ENCODE results near the gene EFCC1. TPM values are rescaled to one million over a fixed set of nuclear protein-coding genes. Genes with fewer than 3 reads are reported as not detected.

The EFCC1 gene
- total RNA-seq, 2 experiments from 2014 or later, result 0.12 to 0.24 TPM

- no peak overlapping the region for H3K4me3 Mint-ChIP-seq
- no peaks in the 10 kb centered on the region for H3K36me3 Mint-ChIP-seq
- peaks cover 21% of the 10 kb centered on the region for H3K4me1 Mint-ChIP-seq (ENCODE audit: low read depth)
- H3K27me3 Mint-ChIP-seq, result peaks cover 11% of the 10 kb centered on the region
- CTCF ChIA-PET, result interaction anchor here (3.6 to 4.6 kb wide), 2 partner anchors 20 to 26 kb away, joined by 24 read pairs; no protein-coding TSS in a partner anchor
- no peak for DNase-seq
- no peak overlapping the region for H3K27ac Mint-ChIP-seq
- intact Hi-C loops (cut with micrococcal nuclease), result no loop called here
- H3K9me3 Mint-ChIP-seq, result no peaks in the 10 kb centered on the region
- POLR2A ChIA-PET, result interaction anchor here (1.0 kb wide), 1 partner anchor 10 kb away, joined by 3 read pairs; no protein-coding TSS in a partner anchor
Observed at GRCh38 chr3:128996200-128996599, 4.9 kb upstream of the EFCC1 start.

GRCh38 chr3:128996726-128997125, 4.4 kb upstream of the EFCC1 start:
- POLR2A ChIA-PET, result interaction anchor here (1.0 kb wide), 1 partner anchor 9 kb away, joined by 3 read pairs; no protein-coding TSS in a partner anchor
- H3K27ac Mint-ChIP-seq, result no peak overlapping the region
- no peaks in the 10 kb centered on the region for H3K9me3 Mint-ChIP-seq
- H3K4me3 Mint-ChIP-seq, result no peak overlapping the region
- H3K36me3 Mint-ChIP-seq, result no peaks in the 10 kb centered on the region
- CTCF ChIA-PET, result interaction anchor here (0.8 to 3.6 kb wide), 3 partner anchors 20 to 53 kb away, joined by 3 to 24 read pairs (median 3); no protein-coding TSS in a partner anchor
- peaks cover 11% of the 10 kb centered on the region for H3K27me3 Mint-ChIP-seq
- H3K4me1 Mint-ChIP-seq (ENCODE audit: low read depth), result peaks cover 21% of the 10 kb centered on the region
- no peak for DNase-seq
- intact Hi-C loops (cut with micrococcal nuclease), result no loop called here

GRCh38 chr3:128997486-128998133, 3.5 kb upstream of the EFCC1 start:
- Mint-ChIP-seq H3K36me3 (no peaks in the 10 kb centered on the region), H3K4me3 (no peak overlapping the region), H3K27me3 (peaks cover 17% of the 10 kb centered on the region), H3K27ac (no peak overlapping the region), H3K9me3 (no peaks in the 10 kb centered on the region), H3K4me1 (ENCODE audit: low read depth) (peaks cover 26% of the 10 kb centered on the region)
- ChIA-PET CTCF (interaction anchor here (0.8 to 2.1 kb wide), 5 partner anchors 11 to 248 kb away, joined by 3 to 8 read pairs (median 3); no protein-coding TSS in a partner anchor), POLR2A (interaction anchor here (1.7 kb wide), 1 partner anchor 252 kb away, joined by 5 read pairs; the partner anchor contains the start of gene COPG1)
- intact Hi-C loops (cut with micrococcal nuclease), result no loop called here
- DNase-seq, result no peak

- peaks cover 32% of the 10 kb centered on the region for H3K4me1 Mint-ChIP-seq (ENCODE audit: low read depth)
- POLR2A ChIA-PET, result interaction anchor here (1.7 kb wide), 1 partner anchor 251 kb away, joined by 5 read pairs; the partner anchor contains the start of gene COPG1
- H3K27ac Mint-ChIP-seq, result no peak overlapping the region
Observed at GRCh38 chr3:128998561-128998960, 2.5 kb upstream of the EFCC1 start.

GRCh38 chr3:128999102-128999501, 2.0 kb upstream of the EFCC1 start:
- Mint-ChIP-seq H3K27me3 (peaks cover 27% of the 10 kb centered on the region), H3K4me1 (ENCODE audit: low read depth) (peaks cover 33% of the 10 kb centered on the region), H3K9me3 (no peaks in the 10 kb centered on the region), H3K36me3 (no peaks in the 10 kb centered on the region), H3K4me3 (no peak overlapping the region), H3K27ac (no peak overlapping the region)
- DNase-seq, result no peak
- intact Hi-C loops (cut with micrococcal nuclease), result no loop called here
- CTCF ChIA-PET, result interaction anchor here (0.9 to 2.1 kb wide), 4 partner anchors 10 to 29 kb away, joined by 3 to 11 read pairs (median 6); no protein-coding TSS in a partner anchor
- POLR2A ChIA-PET, result interaction anchor here (1.7 kb wide), 1 partner anchor 250 kb away, joined by 5 read pairs; the partner anchor contains the start of gene COPG1

More at GRCh38 chr3:128998561-128998960, 2.5 kb upstream of the EFCC1 start:
- DNase-seq, result no peak
- H3K36me3 Mint-ChIP-seq, result no peaks in the 10 kb centered on the region
- no peaks in the 10 kb centered on the region for H3K9me3 Mint-ChIP-seq
- no peak overlapping the region for H3K4me3 Mint-ChIP-seq
- intact Hi-C loops (cut with micrococcal nuclease), result no loop called here
- CTCF ChIA-PET, result interaction anchor here (0.9 to 2.1 kb wide), 5 partner anchors 10 to 247 kb away, joined by 3 to 11 read pairs (median 4); no protein-coding TSS in a partner anchor
- peaks cover 27% of the 10 kb centered on the region for H3K27me3 Mint-ChIP-seq

- no peak for DNase-seq
- POLR2A ChIA-PET, result no interaction called here
- Mint-ChIP-seq H3K27me3 (peaks cover 27% of the 10 kb centered on the region), H3K4me1 (ENCODE audit: low read depth) (peaks cover 27% of the 10 kb centered on the region), H3K36me3 (no peaks in the 10 kb centered on the region), H3K4me3 (peak overlapping the region; percentile 7), H3K9me3 (no peaks in the 10 kb centered on the region), H3K27ac (no peak overlapping the region)
- intact Hi-C loops (cut with micrococcal nuclease), result no loop called here
- CTCF ChIA-PET, result interaction anchor here (1.4 kb wide), 1 partner anchor 15 kb away, joined by 4 read pairs; no protein-coding TSS in a partner anchor
Observed at GRCh38 chr3:129000742-129001100, 383 bp upstream of the EFCC1 start.

GRCh38 chr3:129001806-129002572, 885 bp downstream of the EFCC1 start:
- peaks cover 27% of the 10 kb centered on the region for H3K27me3 Mint-ChIP-seq
- intact Hi-C loops (cut with micrococcal nuclease), result no loop called here
- DNase-seq, result peak; percentile 49

GRCh38 chr3:129002573-129003569, 1.8 kb downstream of the EFCC1 start:
- peak overlapping the region; percentile 48 for H3K4me3 Mint-ChIP-seq
- no peaks in the 10 kb centered on the region for H3K36me3 Mint-ChIP-seq
- H3K4me1 Mint-ChIP-seq (ENCODE audit: low read depth), result peaks cover 25% of the 10 kb centered on the region
- no peak for DNase-seq
- POLR2A ChIA-PET, result interaction anchor here (0.7 to 1.2 kb wide), 2 partner anchors 13 to 313 kb away, joined by 3 to 9 read pairs; a partner anchor contains a TSS
- intact Hi-C loops (cut with micrococcal nuclease), result no loop called here
- no peaks in the 10 kb centered on the region for H3K9me3 Mint-ChIP-seq
- H3K27me3 Mint-ChIP-seq, result peaks cover 27% of the 10 kb centered on the region
- CTCF ChIA-PET, result interaction anchor here (0.8 to 2.1 kb wide), 7 partner anchors 13 to 50 kb away, joined by 3 to 21 read pairs (median 7); no protein-coding TSS in a partner anchor
- H3K27ac Mint-ChIP-seq, result no peak overlapping the region

More at GRCh38 chr3:129001806-129002572, 885 bp downstream of the EFCC1 start:
- Mint-ChIP-seq H3K36me3 (no peaks in the 10 kb centered on the region), H3K4me3 (peak overlapping the region; percentile 48), H3K4me1 (ENCODE audit: low read depth) (peaks cover 25% of the 10 kb centered on the region), H3K27ac (no peak overlapping the region), H3K9me3 (no peaks in the 10 kb centered on the region)
- POLR2A ChIA-PET, result interaction anchor here (0.6 to 0.7 kb wide), 2 partner anchors 81 to 314 kb away, joined by 3 read pairs; a partner anchor contains a TSS
- CTCF ChIA-PET, result interaction anchor here (0.8 to 1.1 kb wide), 2 partner anchors 14 to 32 kb away, joined by 3 to 4 read pairs; no protein-coding TSS in a partner anchor

- POLR2A ChIA-PET, result interaction anchor here (1.2 kb wide), 2 partner anchors 10 to 13 kb away, joined by 3 to 9 read pairs; partner anchors contain the start of gene CFAP92
- H3K36me3 Mint-ChIP-seq, result no peaks in the 10 kb centered on the region
- no peaks in the 10 kb centered on the region for H3K9me3 Mint-ChIP-seq
- H3K27me3 Mint-ChIP-seq, result peaks cover 27% of the 10 kb centered on the region
- H3K4me1 Mint-ChIP-seq (ENCODE audit: low read depth), result peaks cover 25% of the 10 kb centered on the region
- intact Hi-C loops (cut with micrococcal nuclease), result no loop called here
- DNase-seq, result peak; percentile 63
- CTCF ChIA-PET, result interaction anchor here (0.6 to 2.1 kb wide), 11 partner anchors 10 to 243 kb away, joined by 3 to 21 read pairs (median 6); partner anchors contain the start of gene CFAP92
- H3K27ac Mint-ChIP-seq, result no peak overlapping the region
- H3K4me3 Mint-ChIP-seq, result peak overlapping the region; percentile 16
Observed at GRCh38 chr3:129003578-129004112, 2.5 kb downstream of the EFCC1 start.

- H3K4me1 Mint-ChIP-seq (ENCODE audit: low read depth), result peaks cover 25% of the 10 kb centered on the region
- CTCF ChIA-PET, result interaction anchor here (1.0 to 2.1 kb wide), 7 partner anchors 11 to 157 kb away, joined by 3 to 21 read pairs (median 7); no protein-coding TSS in a partner anchor
- DNase-seq, result no peak
- H3K27me3 Mint-ChIP-seq, result peaks cover 24% of the 10 kb centered on the region
- no peaks in the 10 kb centered on the region for H3K36me3 Mint-ChIP-seq
- no peak overlapping the region for H3K4me3 Mint-ChIP-seq
- intact Hi-C loops (cut with micrococcal nuclease), result no loop called here
- H3K9me3 Mint-ChIP-seq, result no peaks in the 10 kb centered on the region
- no peak overlapping the region for H3K27ac Mint-ChIP-seq
- POLR2A ChIA-PET, result interaction anchor here (1.2 kb wide), 2 partner anchors 11 to 12 kb away, joined by 3 to 4 read pairs; partner anchors contain the start of gene CFAP92
Observed at GRCh38 chr3:129004639-129005295, 3.7 kb downstream of the EFCC1 start.
